ENCODE measurements around the gene MARCKSL1. TPM values are rescaled to one million over a fixed set of nuclear protein-coding genes. Genes with fewer than 3 reads are reported as not detected.
A peak's percentile ranks its signal among the peaks of the same experiment; 100 is the strongest.

Gene MARCKSL1
- total RNA-seq, 1 donor from 2014 or later, result 12.0 TPM

DNA sequence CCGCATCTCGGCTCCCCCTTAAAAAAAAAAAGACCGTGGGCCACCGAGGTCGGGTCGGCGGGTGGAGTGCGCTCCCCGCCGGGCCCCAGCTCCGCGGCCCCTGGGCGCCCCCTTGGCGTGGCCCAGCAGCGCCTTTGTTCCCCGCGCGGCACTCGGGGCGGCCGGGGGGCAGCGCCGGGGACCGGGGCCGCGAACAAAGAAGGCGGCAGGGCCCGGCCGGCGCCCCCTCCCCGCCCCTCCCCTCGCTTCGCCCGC is 571 bp downstream of the MARCKSL1 start:
- no peak for DNase-seq (ENCODE audit: low spot score)
- intact Hi-C loops (cut with DNase I), result loop anchor here (1.0 kb wide), 1 partner anchor 27 kb away; the partner anchor contains the start of genes FAM229A and TSSK3

DNA sequence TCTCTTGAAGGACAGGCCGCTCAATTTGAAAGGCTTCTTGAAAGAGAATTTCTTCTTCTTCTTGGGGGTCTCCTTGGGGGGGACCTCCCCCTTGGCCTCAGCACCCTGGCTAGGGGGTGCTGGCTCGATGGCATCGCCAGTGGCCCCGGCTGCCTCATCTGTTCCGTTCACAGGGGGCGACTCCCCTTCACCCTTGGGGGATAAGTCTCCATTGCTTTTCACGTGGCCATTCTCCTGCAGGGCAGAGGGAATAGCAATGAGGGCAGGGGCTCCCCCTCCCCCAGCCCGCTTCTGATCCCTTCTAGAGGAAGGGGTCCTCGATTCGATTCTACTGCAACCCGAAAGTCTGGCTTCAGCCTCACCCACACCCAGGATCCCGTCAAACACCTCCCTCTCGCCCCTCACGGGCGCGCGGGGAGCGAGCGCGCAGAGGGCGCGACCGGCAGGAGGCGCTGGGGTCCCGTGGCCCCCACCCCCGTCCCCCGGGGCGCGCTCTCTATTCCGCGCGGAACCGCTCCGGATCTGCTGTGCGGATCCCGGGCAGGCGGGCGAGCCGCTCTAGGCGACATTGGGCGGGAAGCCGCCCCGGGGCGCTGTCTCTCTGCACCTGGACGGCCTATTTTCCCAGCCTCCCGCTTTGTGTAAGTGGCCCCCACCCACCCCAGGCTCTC is 1.0 kb downstream of the MARCKSL1 start:
- peak; percentile 81 for DNase-seq (ENCODE audit: low spot score)
- intact Hi-C loops (cut with DNase I), result loop anchor here (1.0 kb wide), 1 partner anchor 27 kb away; the partner anchor contains the start of genes FAM229A and TSSK3

DNA sequence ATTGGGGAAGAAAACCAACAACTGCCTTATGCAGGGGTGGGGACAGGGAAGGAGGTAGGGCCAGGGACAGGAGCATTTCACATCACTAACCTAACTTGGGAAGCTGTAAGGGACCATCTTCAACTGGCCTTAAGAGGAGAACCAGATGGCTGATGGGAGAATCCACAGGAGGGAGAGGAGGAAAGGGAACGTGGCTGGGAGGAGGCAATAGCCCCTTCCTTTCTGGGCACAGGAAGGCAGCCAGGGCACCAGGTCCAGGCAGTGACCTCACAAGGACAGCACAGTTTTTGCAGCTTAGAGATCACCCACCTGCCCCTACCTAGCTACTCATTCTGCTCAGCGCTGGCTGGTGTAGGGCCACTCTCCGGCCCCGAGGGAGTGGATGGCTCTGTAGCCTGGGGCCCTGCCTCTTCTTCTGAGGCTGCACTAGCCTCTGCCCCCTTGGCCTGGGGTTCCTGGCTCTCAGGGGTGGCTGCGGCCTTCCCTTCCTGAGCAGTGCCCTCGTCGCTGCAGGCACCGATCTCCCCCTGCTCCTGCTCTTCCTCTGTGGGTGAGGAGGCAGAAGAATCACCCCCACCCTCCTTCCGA is 1.7 kb downstream of the MARCKSL1 start:
- intact Hi-C loops (cut with DNase I), result no loop called here
- no peak for DNase-seq (ENCODE audit: low spot score)

DNA sequence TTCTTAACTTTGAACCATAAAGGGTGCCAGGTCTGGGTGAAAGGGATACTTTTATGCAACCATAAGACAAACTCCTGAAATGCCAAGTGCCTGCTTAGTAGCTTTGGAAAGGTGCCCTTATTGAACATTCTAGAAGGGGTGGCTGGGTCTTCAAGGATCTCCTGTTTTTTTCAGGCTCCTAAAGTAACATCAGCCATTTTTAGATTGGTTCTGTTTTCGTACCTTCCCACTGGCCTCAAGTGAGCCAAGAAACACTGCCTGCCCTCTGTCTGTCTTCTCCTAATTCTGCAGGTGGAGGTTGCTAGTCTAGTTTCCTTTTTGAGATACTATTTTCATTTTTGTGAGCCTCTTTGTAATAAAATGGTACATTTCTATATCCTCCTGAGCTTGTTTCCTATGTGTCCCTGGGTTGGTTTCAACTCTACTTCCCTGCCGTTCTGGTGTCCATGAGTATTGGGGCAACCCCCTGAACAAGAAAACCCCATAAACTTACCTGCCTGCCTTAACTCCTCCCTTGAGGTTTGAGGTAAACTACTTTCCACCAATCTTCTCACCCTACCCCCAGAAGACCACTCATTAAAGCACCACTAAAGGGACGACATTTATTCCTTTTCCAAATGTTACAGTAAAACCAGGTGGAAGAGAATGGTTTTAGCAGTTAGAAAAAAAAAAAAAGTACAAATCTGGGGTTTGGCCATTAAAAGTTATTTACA is 2.6 kb downstream of the MARCKSL1 start:
- no peak for DNase-seq (ENCODE audit: low spot score)
- intact Hi-C loops (cut with DNase I), result no loop called here

DNA sequence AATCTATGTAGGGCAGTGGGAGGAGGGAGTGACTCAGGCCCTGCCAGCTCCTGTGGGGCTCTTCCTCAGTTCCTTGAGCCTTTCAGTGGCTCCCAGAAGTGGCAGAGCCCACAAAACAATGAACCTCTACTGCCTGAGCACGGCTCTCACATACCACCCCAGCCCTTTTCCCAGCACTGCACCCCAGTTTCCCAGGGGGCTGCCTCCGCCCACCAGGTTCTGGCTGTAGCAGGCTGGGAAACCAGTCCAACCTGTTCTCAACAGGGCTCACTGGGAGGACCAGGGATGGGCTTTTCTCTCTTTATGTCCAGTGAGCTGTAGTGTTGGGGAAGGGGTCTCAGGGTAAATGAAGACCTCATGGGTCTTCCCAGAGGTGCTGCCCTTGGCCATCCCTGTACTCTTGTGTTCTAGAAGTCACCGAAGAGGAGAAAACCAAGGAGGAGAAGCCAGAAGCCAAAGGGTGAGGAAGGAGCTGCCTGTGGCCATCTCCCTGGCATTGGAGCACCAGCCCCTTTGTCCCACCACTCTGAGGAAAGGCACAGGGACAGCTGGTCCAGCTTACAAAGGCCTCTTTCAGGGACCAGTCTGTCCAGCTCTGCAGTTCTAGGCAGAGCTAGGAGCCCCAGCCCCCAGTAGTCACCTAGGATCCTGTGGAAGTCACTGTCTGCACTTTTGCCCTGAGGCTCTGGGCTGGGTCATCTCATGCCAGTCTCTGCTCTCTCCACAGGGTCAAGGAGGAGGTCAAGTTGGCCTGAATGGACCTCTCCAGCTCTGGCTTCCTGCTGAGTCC is 3.5 kb downstream of the MARCKSL1 start:
- no peak for DNase-seq (ENCODE audit: low spot score)
- intact Hi-C loops (cut with DNase I), result no loop called here

DNA sequence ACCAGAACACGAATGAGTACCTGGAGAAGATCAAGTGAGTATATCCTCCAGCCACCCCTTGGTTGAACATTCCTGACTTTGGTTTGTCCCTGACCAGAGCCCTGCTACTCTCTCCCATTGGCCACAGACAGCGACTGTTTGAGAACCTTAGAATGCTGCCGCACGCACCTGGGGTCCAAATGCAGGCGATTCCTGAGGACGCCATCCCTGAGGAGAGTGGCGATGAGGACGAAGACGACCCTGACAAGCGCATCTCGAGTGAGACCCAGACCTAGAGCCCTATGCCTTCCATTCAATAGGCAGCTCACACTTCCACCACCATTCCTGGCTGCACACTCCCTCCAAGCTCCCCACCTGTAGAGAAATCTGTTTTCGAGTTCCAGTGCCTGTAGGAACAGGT is 4.5 kb downstream of the MARCKSL1 start:
- no peak for DNase-seq (ENCODE audit: low spot score)
- intact Hi-C loops (cut with DNase I), result no loop called here

DNA sequence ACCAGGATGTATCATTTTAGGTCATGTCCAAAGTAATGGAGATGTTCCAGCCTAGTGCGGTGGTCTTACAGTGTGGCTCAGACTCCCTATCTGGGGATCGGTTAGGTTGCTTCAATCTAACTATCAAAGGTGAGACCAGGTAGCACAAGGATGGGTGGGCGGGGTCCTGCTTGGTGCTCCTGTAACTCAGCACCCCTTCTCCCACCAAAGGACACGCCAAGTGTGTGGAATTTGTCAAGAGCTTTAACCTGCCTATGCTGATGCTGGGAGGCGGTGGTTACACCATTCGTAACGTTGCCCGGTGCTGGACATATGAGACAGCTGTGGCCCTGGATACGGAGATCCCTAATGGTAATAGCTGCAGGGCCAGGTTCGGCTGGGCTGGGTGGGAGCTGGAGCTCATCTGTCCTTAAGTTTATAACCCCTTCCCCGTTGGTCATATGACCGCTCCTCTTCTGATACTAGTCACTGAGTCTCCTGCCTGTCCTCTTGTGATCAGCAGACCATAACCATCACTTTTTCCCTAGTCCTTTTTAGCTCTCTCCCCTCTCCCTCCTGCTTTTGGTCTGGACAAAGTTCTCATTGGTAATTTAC is 5.4 kb downstream of the MARCKSL1 start:
- no peak for DNase-seq (ENCODE audit: low spot score)
- intact Hi-C loops (cut with DNase I), result no loop called here

DNA sequence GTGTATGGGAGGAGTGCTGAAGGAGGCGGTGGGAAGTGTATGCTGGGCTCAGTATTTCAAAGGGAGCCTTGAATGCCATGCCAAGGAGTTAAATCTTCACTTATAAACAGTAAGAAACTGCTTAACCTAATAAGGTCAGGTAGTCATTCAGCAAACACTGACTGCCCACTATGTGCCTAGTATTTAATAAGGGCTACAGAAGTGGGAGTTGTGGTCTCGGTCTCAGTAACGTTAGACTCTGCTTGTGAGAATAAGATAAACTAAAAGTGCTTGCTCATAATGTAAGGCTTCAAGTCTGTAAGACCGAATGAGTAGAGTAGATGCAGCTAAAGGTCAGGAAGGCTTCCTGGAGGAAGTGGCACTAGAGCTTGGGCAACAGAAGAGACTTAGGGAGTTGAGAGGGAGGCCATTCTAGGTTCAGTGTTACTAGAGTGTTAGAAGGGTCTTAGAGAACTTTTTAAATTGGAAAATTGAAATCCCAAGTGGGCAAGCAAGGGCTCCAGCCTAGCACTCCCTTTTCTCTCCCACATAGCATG is 6.0 kb downstream of the MARCKSL1 start:
- no peak for DNase-seq (ENCODE audit: low spot score)
- intact Hi-C loops (cut with DNase I), result no loop called here

DNA sequence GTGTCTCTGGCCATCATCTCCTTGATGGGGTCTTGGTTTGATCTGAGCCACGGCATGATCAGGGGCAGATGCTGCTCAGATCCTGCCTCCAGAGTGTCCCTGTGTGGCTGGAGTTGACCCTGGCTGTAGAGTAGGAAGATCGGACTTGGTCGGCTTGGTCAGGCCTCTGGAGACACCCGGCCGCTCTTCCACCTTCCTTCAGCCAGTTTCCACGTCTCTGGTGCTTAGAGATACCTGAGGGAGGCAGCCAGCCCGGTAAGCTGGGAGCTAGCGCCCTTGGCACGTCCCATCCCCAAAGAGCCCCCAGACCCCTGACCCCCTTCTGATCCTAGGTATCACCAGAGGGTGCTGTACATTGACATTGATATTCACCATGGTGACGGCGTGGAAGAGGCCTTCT is 8.8 kb downstream of the MARCKSL1 start:
- intact Hi-C loops (cut with DNase I), result no loop called here
- DNase-seq (ENCODE audit: low spot score), result no peak

DNA sequence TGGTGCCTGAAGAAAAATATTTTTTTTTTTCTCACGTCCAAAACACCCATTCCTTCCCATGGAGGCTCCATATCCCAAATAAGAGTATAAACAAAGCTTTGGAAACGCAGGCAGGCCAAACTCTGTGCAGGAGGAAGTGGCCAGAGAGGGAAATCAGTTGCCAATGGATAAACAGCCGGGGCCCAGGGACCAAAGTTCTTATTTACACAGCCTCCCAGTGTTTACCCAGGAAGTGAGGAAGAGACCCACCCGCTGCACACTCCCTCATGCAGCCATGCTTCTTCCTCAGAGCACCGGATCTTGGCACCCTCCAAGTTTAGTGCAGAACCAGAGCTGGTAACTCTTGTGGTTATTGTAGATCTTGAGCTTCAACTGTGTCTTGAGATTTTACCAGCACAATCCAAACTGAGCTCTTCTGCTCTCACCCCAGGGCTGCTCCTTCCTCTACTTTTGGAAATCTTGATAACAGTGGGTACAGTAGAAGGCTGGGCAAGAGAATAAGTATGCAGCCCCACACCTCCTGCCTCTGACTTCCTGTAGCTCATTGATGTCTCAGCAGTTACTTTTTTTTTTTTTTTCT is 14.2 kb downstream of the MARCKSL1 start:
- no peak for DNase-seq (ENCODE audit: low spot score)
- intact Hi-C loops (cut with DNase I), result no loop called here

DNA sequence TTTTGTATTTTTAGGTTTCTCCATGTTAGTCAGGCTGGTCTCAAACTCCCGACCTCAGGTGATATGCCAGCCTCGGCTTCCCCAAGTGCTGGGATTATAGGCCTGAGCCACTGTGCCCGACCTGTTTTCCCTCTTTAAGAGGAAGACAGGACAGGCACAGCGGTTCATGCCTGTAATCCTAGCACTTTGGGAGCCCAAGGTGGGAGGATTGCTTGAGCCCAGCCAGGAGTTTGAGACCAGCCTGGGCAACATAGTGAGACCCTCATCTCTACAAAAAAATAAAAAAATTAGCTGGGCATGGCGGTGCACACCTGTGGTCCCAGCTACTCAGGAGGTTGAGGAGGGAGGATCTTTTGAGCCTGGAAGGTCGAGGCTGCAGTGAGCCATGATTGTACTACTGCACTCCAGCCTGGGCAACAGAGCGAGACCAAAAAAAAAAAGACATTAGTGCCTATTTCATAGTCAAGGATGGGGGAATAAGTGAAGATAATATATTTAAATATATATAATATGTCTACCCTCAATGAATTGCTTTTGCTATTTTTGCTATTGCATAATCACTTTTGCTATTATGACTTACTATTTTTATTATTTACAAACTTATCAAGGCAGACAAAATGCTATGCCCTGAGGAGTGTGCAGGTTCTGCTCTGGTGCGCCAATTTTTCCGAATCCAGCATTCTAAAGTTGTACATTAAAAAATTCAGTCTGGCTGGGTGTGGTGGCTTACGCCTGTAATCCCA is 17.7 kb downstream of the MARCKSL1 start:
- intact Hi-C loops (cut with DNase I), result no loop called here
- DNase-seq (ENCODE audit: low spot score), result no peak

DNA sequence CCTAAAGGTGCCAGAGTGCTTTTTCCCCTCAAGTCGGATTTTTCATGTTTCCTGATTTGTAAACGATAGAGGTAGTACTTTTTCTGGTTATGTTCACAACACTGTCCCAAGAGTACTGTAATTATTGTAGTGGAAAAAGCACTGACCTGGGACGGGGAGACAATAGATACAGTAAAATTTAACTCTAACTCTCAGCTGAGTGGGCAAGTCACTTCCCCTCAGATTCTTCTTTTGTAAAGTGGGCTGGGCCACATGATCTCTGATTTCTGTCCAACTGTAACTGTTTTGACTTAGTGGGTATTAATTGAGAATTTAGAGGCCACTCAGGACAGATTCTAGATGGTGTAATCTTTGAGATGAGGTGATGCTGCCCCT is 19.1 kb downstream of the MARCKSL1 start:
- no peak for DNase-seq (ENCODE audit: low spot score)
- intact Hi-C loops (cut with DNase I), result no loop called here

DNA sequence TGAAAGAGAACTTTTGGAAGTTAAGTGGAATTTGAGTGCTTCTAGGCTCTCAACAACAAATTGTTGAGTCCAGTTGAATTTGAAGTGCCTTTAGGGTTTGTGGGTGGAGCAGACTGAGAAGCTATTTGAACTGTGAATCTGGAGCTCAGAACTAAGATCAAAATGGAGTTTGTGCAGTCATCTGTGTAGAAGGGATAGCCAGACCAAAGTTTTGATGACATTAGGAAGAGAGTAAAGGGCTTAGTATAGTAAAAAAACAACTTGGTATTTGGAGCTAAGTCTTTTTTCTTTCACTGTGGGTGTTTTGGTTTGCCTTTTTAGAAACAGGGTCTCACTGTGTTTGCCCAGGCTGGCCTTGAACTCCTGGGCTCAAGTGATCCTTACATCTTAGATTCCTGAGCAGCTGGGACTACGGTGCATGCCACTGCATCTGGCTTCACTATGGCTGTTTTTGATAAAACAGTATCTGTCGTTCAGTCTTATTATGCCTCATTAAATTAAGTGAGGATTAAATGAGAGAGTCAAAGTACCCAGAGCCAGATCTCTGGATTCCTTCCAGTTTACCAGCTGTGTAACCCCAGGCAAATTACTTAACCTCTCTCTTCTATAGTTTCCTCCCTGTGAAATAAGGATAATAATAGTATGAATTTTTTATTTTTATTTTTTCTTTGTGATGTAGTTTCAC is 24.2 kb downstream of the MARCKSL1 start:
- intact Hi-C loops (cut with DNase I), result no loop called here
- no peak for DNase-seq (ENCODE audit: low spot score)

DNA sequence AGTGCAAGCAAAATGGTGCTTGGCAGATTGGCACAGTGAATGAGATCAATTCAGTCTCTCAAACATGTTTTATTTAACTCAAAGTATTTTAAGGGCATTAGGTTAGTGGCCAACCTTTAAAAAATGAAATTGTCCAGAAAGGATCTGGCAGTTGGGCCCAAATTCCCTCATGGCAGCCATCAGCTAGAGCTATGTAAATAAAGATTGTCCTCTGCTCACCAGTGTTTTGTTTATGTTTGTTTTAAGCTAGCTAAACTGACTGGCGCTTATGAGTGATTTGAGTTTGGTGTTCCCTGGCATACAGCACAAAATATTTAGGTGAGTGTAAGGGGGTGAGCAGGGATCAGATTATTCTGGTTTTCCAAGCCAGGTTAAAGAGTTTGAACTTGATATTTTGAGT is 26.1 kb downstream of the MARCKSL1 start:
- intact Hi-C loops (cut with DNase I), result no loop called here
- no peak for DNase-seq (ENCODE audit: low spot score)

DNA sequence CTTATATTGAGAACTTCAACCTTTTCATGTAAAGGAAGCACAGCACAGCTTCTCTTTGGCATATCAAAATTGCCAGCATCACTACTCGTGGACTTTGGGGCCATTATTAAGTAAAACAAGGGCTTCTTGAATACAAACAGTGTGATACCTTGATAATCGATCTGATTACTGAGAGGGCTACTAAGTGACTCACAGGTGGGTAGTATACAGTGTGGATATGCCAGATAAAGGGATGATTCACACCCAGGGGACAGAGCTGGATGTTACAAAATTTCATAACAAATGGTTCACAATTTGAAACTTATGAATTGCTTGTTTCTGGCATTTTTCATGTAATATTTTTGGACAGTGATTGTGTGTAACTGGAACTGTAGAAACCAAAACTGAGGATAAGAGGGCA is 28.7 kb downstream of the MARCKSL1 start:
- intact Hi-C loops (cut with DNase I), result no loop called here
- DNase-seq (ENCODE audit: low spot score), result no peak

DNA sequence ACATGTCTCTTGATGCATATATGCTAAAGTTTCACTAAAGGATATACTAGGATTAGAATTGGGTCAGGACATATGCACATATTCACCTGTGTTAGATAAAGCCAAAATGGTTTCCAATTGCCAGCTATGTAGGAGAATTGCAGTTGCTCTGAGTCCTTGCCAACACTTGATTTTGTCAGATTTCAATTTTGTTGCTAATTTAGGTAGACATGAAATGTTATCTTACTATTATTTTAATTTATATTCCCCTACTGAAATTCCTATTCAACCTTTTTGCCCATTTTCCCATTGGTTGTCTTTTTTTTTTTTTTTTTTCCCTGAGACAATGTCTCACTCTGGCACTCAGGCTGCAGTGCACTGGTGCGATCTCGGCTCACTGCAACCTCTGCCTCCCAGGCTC is 30.7 kb downstream of the MARCKSL1 start:
- DNase-seq (ENCODE audit: low spot score), result no peak
- intact Hi-C loops (cut with DNase I), result no loop called here

DNA sequence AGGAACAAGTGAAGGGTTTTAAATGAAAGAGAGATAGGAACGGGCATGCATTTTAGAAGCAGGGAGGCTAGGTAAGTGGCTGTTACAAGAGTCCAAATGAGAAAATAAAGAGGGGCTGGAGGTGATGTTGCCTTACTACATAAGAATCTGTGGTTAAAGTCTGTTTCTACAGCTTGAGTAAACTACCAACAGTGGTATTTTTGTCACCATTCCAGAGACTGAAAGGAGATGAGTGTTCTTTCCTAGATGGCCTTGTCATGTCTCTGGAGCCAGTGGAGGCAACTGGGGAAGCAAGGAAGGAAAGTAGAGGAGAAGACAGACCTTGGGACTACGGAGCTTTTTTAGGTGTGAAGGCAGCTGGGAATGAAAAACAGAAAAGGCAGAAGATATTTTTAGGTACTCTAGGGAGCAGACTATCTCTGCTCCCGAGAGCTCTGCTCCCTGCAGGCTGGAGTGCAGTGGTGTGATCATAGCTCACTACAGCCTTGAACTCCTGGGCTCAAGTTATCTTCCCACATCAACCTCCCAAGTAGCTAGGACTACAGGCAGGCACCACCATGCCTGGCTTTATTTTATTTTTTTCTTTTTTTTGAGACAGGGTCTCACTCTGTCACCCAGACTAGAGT is 31.9 kb downstream of the MARCKSL1 start:
- no peak for DNase-seq (ENCODE audit: low spot score)
- intact Hi-C loops (cut with DNase I), result no loop called here

DNA sequence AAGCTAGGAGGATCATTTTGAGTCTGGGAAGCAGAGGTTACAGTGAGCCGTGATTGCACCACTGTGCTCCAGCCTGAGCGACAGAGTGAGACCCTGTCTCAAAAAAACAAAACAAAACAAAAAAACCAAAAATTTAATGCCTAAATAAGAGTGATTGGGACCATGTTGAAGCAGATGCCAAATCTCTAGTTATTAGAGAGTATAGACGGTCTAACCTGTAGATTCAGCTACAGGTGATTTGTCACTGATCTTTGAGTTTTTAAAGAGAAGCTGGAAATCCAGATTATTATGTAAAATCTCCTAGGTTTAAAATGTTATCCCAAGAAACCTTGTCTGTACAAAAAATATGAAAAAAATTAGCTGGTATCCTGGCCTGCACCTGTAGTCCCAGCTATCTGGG is 32.7 kb downstream of the MARCKSL1 start:
- DNase-seq (ENCODE audit: low spot score), result no peak
- intact Hi-C loops (cut with DNase I), result no loop called here

Data from cardiac septum (tissue), 1 donor.